Endothelial cell of umbilical vein (primary cell): ENCODE data around the gene UFD1. TPM values are rescaled to one million over a fixed set of nuclear protein-coding genes. Genes with fewer than 3 reads are reported as not detected.

Experiments
- BruUV-seq: library from RNA; stranded (reverse); fragments of 400-500 nt; replicated peaks from 2 replicates; lab custom pipeline; 2021; lab: Mats Ljungman, UMichigan
- CTCF ChIA-PET: fragments of 300-600, 350-600 bp; sonication (Branson Sonifier 250); formaldehyde crosslinking; loops from one replicate; lab custom pipeline; 2021; ENCODE audit warnings: antibody characterized with exemption, inconsistent platforms; lab: Charles Lee
- POLR2A ChIA-PET: fragments of 300-600, 350-600 bp; sonication (Branson Sonifier 250); formaldehyde crosslinking; loops from one replicate; lab custom pipeline; 2021; ENCODE audit warnings: antibody characterized with exemption, inconsistent platforms; lab: Charles Lee
- DNase-seq: peaks from one replicate; pipeline ENCODE4 v3.0.0-alpha.2; 2011; ENCODE audit warnings: low read depth, low spot score
- FAIRE-seq: peaks from 2 replicates; lab custom pipeline; 2011; peaks lifted over from hg19 to GRCh38; lab: Jason Lieb, UNC
- H2AFZ ChIP-seq: 2 replicates; pipeline ENCODE4 v1.6.0; 2012; ENCODE audit warnings: low read depth, low read length, control low read depth, inconsistent platforms
- H3K27ac ChIP-seq: 2 replicates; pipeline ENCODE4 v1.5.1; 2011; ENCODE audit warnings: low read depth, mild to moderate bottlenecking, control low read depth, low read length, moderate library complexity; ENCODE audit not compliant: insufficient read depth
- H3K27me3 ChIP-seq, 2 experiments: 2 replicates each; pipeline versions ENCODE4 v1.6.0 to v1.6.1; 2011; ENCODE audit warnings: low read length in 2 of 2, mixed read lengths in 1 of 2; ENCODE audit not compliant: control insufficient read depth in 2 of 2, insufficient read depth in 2 of 2
- H3K36me3 ChIP-seq, 2 experiments: 2 replicates in 1 of 2; 3 replicates in 1 of 2; pipeline ENCODE4 v1.5.1; 2011; ENCODE audit warnings: low read length in 2 of 2, mild to moderate bottlenecking in 1 of 2, moderate library complexity in 1 of 2; ENCODE audit not compliant: control insufficient read depth in 2 of 2, insufficient read depth in 2 of 2; ENCODE audit errors: extremely low read depth in 1 of 2
- H3K4me1 ChIP-seq: 3 replicates; pipeline ENCODE4 v1.5.1; 2011; ENCODE audit warnings: mild to moderate bottlenecking, low read length; ENCODE audit not compliant: control insufficient read depth, insufficient read depth; ENCODE audit errors: extremely low read depth
- H3K4me2 ChIP-seq: 2 replicates; pipeline ENCODE4 v1.6.1; 2011; ENCODE audit warnings: low read length, control low read depth, mixed read lengths; ENCODE audit not compliant: insufficient read depth
- H3K4me3 ChIP-seq, 3 experiments: fragments of 200-600 bp in 1 of 3; sonication (generic), shearing (Covaris generic) in 1 of 3; replicated peaks in 1 of 3; 2 replicates each; pipeline ENCODE4 v1.5.1; 2011 to 2016; ENCODE audit warnings: control low read depth in 3 of 3, low read length in 3 of 3, mild to moderate bottlenecking in 2 of 3, inconsistent platforms in 1 of 3, low read depth in 1 of 3, moderate library complexity in 1 of 3; ENCODE audit not compliant: insufficient read depth in 1 of 3
- H3K79me2 ChIP-seq: 2 replicates; pipeline ENCODE4 v1.6.0; 2012; ENCODE audit warnings: low read length, inconsistent platforms; ENCODE audit not compliant: control insufficient read depth, insufficient read depth
- H3K9ac ChIP-seq: replicated peaks from 2 replicates; pipeline ENCODE3; 2011; ENCODE audit warnings: low read length, control low read depth; ENCODE audit not compliant: insufficient read depth; ENCODE audit errors: extremely low read depth
- H3K9me1 ChIP-seq: replicated peaks from 3 replicates; pipeline ENCODE4 v1.6.0; 2011; ENCODE audit warnings: mild to moderate bottlenecking, low read length; ENCODE audit not compliant: control insufficient read depth, insufficient read depth; ENCODE audit errors: extremely low read depth
- H3K9me3 ChIP-seq: replicated peaks from 2 replicates; pipeline ENCODE4 v1.5.1; 2012; ENCODE audit warnings: low read length, inconsistent platforms; ENCODE audit not compliant: control insufficient read depth, insufficient read depth
- H4K20me1 ChIP-seq: replicated peaks from 2 replicates; pipeline ENCODE3; 2011; ENCODE audit warnings: mild to moderate bottlenecking, low read length; ENCODE audit not compliant: control insufficient read depth, insufficient read depth; ENCODE audit errors: extremely low read depth
- EZH2 ChIP-seq: IDR thresholded peaks from 2 replicates; pipeline ENCODE4 v1.6.1; 2012; ENCODE audit warnings: borderline replicate concordance, low read depth, mild to moderate bottlenecking, moderate library complexity, low read length, inconsistent platforms; ENCODE audit not compliant: severe bottlenecking
- FOS ChIP-seq: IDR thresholded peaks from 2 replicates; pipeline ENCODE4 v1.6.1; 2011; ENCODE audit warnings: mild to moderate bottlenecking, low read length, moderate library complexity, borderline replicate concordance; ENCODE audit not compliant: insufficient read depth
- GATA2 ChIP-seq: IDR thresholded peaks from 2 replicates; pipeline ENCODE4 v1.7.0; 2011; ENCODE audit warnings: low read depth, mild to moderate bottlenecking, moderate library complexity, mixed read lengths, low read length; ENCODE audit not compliant: insufficient read length, insufficient read depth
- JUN ChIP-seq: IDR thresholded peaks from 2 replicates; pipeline ENCODE4 v1.6.1; 2011; ENCODE audit warnings: borderline replicate concordance, low read depth; ENCODE audit not compliant: insufficient read length, insufficient read depth
- MYC ChIP-seq: IDR thresholded peaks from one replicate; pipeline ENCODE4 v1.6.1; 2011; ENCODE audit warnings: mild to moderate bottlenecking, low read depth, low read length
- POLR2A ChIP-seq: IDR thresholded peaks from 2 replicates; pipeline ENCODE4 v1.6.1; 2012; ENCODE audit warnings: low read depth, mild to moderate bottlenecking, control low read depth, low read length
- POLR2AphosphoS5 ChIP-seq: IDR thresholded peaks from 2 replicates; pipeline ENCODE4 v1.6.1; 2012; ENCODE audit warnings: low read depth, mild to moderate bottlenecking, control low read depth, low read length, moderate library complexity; ENCODE audit not compliant: insufficient read depth
- dilution Hi-C: fragments of 300-500 bp; cut with MboI; formaldehyde crosslinking; loops from one replicate; pipeline ENCODE4 v1.15.0; 2019; ENCODE audit warnings: low sequenced_read_pairs; ENCODE audit not compliant: extremely low pct_ligation_motif_present
- intact Hi-C: fragments of 100-400 bp; cut with micrococcal nuclease; formaldehyde crosslinking; loops from one replicate; pipeline ENCODE4 v1.10.0; 2022
- polyA plus RNA-seq, 4 experiments: library from polyadenylated mRNA; depleted of rRNA in 3 of 4; stranded (reverse) in 3 of 4; unstranded in 1 of 4; fragments of >200 nt; gene quantifications; 2 replicates each; pipeline versions ENCODE4 v1.2.1 to v1.2.3, GENCODE V29; 2011 to 2012; ENCODE audit warnings: missing spikeins in 1 of 4
- total RNA-seq: library from RNA; stranded (reverse); gene quantifications from 2 replicates; pipeline ENCODE4 v1.2.3, GENCODE V29; 2021
- TF ChIP-seq, protein P1 (sequence below), 2 donors: IDR thresholded peaks; 1 replicate in 1 of 2; 2 replicates in 1 of 2; pipeline ENCODE4 v1.5.1; 2011; ENCODE audit warnings: low read length in 2 of 2, mild to moderate bottlenecking in 2 of 2, moderate library complexity in 2 of 2, control low read depth in 1 of 2, inconsistent platforms in 1 of 2, low read depth in 1 of 2; ENCODE audit not compliant: insufficient read depth in 1 of 2; ENCODE audit errors: extremely low read depth in 1 of 2
- TF ChIP-seq, protein P2 (sequence below): IDR thresholded peaks from 2 replicates; pipeline ENCODE4 v1.6.1; 2011; ENCODE audit not compliant: insufficient read depth, insufficient read length

The UFD1 gene
- total and polyA plus RNA-seq, 2 donors (not counting 3 experiments of a cell fraction or from before 2014, with no cell fraction given), result 127 to 228 TPM

DNA sequence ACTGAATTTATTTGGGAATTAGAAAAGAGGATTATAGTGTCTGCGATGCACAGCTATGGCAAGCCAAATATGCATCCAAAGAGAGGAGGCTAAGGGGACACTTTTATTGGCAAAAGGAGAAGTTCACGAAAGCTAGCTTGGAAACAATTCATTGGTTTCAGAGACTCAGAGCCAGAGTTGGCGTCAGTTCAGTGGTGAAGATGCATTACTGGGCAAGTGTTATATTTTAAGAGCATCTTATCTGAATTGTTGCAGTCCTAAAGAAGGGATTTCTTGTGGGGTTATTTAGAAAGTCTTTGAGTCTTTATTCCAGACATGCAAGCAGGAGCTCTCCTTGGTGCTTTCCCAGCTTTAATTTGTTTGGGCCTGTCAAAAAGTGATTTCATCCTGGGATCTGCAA lies 30.2 kb upstream of the UFD1 start:
- Histone ChIP-seq H3K4me1 (no peaks in the 10 kb centered on the region), H3K79me2 (no peaks in the 10 kb centered on the region), H3K27me3 (no peaks in the 10 kb centered on the region), H3K4me3 (no peak overlapping the region), H3K4me2 (no peak overlapping the region), H3K36me3 (no peaks in the 10 kb centered on the region), H3K9me1 (no peaks in the 10 kb centered on the region), H2AFZ (no peak overlapping the region), H3K9me3 (no peaks in the 10 kb centered on the region), H3K9ac (no peak overlapping the region), H4K20me1 (no peaks in the 10 kb centered on the region), H3K27ac (no peak overlapping the region)
- intact Hi-C loops (no loop called here), dilution Hi-C loops (no loop called here)
- BruUV-seq, result no TSS peak
- ChIA-PET CTCF (interaction anchor here (0.8 to 1.2 kb wide), 6 partner anchors 12 to 121 kb away, joined by 4 to 8 read pairs (median 5); no protein-coding TSS in a partner anchor), POLR2A (no interaction called here)
- no peak for FAIRE-seq
- DNase-seq, result no peak
- TF ChIP-seq GATA2 (no peak), MYC (no peak), JUN (no peak), EZH2 (no peak), POLR2A (no peak), FOS (no peak), POLR2AphosphoS5 (no peak)
- TF ChIP-seq, protein P1, sequence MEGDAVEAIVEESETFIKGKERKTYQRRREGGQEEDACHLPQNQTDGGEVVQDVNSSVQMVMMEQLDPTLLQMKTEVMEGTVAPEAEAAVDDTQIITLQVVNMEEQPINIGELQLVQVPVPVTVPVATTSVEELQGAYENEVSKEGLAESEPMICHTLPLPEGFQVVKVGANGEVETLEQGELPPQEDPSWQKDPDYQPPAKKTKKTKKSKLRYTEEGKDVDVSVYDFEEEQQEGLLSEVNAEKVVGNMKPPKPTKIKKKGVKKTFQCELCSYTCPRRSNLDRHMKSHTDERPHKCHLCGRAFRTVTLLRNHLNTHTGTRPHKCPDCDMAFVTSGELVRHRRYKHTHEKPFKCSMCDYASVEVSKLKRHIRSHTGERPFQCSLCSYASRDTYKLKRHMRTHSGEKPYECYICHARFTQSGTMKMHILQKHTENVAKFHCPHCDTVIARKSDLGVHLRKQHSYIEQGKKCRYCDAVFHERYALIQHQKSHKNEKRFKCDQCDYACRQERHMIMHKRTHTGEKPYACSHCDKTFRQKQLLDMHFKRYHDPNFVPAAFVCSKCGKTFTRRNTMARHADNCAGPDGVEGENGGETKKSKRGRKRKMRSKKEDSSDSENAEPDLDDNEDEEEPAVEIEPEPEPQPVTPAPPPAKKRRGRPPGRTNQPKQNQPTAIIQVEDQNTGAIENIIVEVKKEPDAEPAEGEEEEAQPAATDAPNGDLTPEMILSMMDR (IDR thresholded peaks at IDR 0.05; ENCODE audit: extremely low read depth in 1 of 2, insufficient read depth in 1 of 2, low read depth in 1 of 2, low read length in 2 of 2), result no peak
- TF ChIP-seq, protein P2, sequence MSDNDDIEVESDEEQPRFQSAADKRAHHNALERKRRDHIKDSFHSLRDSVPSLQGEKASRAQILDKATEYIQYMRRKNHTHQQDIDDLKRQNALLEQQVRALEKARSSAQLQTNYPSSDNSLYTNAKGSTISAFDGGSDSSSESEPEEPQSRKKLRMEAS, result no peak
